ENCODE data around the gene UPK1B.
A peak's percentile ranks its signal among the peaks of the same experiment; 100 is the strongest.
"Not testable (repeated sequence)": the region's sequence is repeated elsewhere in the genome, so short reads cannot be mapped to it uniquely, and the experiment has no call there.

The UPK1B gene

DNA sequence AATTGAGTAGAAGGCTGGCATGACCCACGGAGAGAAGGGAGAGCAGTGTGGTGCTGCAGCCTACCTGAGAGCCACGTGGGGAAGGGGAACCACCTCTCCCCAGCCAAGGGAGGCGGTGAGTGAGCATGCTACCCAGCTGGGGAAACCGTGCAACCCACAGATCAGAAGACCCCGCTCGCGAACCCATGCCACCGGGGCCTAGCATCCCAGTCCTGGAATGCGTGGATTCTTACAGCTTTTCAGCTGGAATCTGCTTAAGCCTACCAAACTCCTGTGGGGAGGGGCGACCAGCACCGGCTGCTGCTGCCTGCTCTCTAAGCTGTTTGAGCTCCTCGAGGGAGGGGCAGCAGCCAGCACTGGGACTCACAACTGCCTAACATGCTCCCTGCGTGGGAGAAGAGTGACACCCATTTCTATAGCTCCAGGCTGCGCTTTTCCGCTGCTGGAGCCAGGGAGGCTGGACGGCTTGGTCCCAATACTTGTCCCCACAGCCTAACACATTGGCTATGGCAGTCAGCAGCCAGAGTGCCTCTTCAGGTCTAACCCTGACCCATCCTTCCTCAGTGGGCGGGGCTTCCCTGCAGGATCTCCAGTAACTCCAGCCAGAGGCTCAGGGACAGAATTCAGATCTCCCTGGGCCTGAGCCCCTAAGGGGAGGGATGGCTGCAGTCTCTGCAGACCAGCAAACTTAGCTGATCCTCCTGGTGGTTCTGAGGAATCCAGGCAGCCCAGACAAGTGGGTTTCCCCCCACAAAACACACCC lies 47.5 kb upstream of the UPK1B start (continued):
- TF ChIP-seq, protein P1, sequence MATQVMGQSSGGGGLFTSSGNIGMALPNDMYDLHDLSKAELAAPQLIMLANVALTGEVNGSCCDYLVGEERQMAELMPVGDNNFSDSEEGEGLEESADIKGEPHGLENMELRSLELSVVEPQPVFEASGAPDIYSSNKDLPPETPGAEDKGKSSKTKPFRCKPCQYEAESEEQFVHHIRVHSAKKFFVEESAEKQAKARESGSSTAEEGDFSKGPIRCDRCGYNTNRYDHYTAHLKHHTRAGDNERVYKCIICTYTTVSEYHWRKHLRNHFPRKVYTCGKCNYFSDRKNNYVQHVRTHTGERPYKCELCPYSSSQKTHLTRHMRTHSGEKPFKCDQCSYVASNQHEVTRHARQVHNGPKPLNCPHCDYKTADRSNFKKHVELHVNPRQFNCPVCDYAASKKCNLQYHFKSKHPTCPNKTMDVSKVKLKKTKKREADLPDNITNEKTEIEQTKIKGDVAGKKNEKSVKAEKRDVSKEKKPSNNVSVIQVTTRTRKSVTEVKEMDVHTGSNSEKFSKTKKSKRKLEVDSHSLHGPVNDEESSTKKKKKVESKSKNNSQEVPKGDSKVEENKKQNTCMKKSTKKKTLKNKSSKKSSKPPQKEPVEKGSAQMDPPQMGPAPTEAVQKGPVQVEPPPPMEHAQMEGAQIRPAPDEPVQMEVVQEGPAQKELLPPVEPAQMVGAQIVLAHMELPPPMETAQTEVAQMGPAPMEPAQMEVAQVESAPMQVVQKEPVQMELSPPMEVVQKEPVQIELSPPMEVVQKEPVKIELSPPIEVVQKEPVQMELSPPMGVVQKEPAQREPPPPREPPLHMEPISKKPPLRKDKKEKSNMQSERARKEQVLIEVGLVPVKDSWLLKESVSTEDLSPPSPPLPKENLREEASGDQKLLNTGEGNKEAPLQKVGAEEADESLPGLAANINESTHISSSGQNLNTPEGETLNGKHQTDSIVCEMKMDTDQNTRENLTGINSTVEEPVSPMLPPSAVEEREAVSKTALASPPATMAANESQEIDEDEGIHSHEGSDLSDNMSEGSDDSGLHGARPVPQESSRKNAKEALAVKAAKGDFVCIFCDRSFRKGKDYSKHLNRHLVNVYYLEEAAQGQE (tag by site-specific recombination; IDR thresholded peaks at IDR 0.05), result no peak

DNA sequence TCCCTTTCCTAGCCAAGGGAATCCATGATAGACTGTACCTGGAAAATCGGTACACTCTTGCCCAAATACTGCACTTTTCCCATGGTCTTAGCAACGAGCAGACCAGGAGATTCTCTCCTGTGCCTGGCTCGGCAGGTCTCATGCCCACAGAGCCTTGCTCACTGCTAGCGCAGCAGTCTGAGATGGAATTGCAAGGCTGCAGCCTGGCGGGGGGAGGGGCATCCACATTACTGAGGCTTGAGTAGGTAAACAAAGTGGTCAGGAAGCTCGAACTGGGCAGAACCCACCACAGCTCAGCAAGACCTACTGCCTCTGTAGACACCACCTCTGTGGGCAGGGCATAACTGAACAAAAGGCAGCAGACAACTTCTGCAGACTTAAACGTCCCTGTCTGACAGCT lies 43.1 kb upstream of the UPK1B start:
- CTCF ChIA-PET; H3K36me3 ChIP-seq (ENCODE audit: control insufficient read depth in 2 of 2, insufficient read depth in 1 of 2, low read length in 2 of 2); H3K4me3 ChIP-seq (ENCODE audit: low read depth, low read length); H3K9me3 ChIP-seq (ENCODE audit: control insufficient read depth, insufficient read depth, low read depth, low read length); H3K27ac ChIP-seq (ENCODE audit: extremely low read depth, low read depth, low read length); POLR2A ChIA-PET; H3K4me1 ChIP-seq (ENCODE audit: control insufficient read depth, insufficient read depth, low read length): not testable (repeated sequence)

GRCh38 chr3:119132291-119132690 lies 41.1 kb upstream of the UPK1B start:
- H3K27ac ChIP-seq (ENCODE audit: extremely low read depth, low read depth, low read length); H3K4me3 ChIP-seq (ENCODE audit: low read depth, low read length); POLR2A ChIA-PET; CTCF ChIA-PET; H3K9me3 ChIP-seq (ENCODE audit: control insufficient read depth, insufficient read depth, low read depth, low read length); H3K36me3 ChIP-seq (ENCODE audit: control insufficient read depth in 2 of 2, insufficient read depth in 1 of 2, low read length in 2 of 2); H3K4me1 ChIP-seq (ENCODE audit: control insufficient read depth, insufficient read depth, low read length): not testable (repeated sequence)

DNA sequence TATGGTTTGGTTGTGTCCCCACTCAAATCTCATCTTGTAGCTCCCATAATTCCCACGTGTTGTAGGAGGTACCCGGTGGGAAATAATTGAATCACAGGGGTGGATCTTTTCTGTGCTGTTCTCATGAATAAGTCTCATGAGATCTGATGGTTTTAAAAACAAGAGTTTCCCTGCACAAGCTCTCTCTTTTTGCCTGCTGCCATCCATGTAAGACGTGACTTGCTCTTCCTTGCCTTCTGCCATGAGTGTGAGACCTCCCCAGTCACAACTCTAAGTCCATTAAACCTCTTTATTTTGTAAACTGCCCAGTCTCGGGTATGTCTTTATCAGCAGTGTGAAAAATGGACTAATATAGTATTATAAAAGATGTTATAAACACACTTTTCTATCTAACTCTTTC lies 34.0 kb upstream of the UPK1B start:
- CTCF ChIA-PET; H3K4me1 ChIP-seq (ENCODE audit: control insufficient read depth, insufficient read depth, low read length); H3K36me3 ChIP-seq (ENCODE audit: control insufficient read depth in 2 of 2, insufficient read depth in 1 of 2, low read length in 2 of 2): not testable (repeated sequence)

DNA sequence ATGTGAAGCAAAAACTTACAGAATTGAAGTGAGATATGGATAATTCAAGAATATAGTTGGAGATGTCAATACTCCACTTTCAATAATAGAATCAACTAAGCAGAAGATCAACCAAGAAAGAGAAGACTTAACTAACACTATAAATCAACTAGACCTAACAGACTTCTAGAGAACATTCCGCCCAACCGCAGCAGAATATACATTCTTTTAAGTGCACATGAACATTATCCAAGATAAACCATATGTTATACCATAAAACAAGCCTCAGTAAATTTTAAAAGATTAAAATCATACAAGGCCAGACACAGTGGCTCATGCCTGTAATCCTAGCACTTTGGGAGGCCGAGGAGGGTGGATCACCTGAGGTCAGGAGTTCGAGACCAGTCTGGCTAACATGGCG lies 32.9 kb upstream of the UPK1B start:
- CTCF ChIA-PET, result no interaction called here

More for the DNA sequence above, 34.0 kb upstream of the UPK1B start:
- H3K9me3 ChIP-seq (ENCODE audit: control insufficient read depth, insufficient read depth, low read depth, low read length); POLR2A ChIA-PET; H3K27ac ChIP-seq (ENCODE audit: extremely low read depth, low read depth, low read length); H3K4me3 ChIP-seq (ENCODE audit: low read depth, low read length): not testable (repeated sequence)
- TF ChIP-seq SETDB1 (IDR thresholded peaks at IDR 0.05; ENCODE audit: insufficient read length, low read length), result peak; percentile 72

More for the DNA sequence above, 32.9 kb upstream of the UPK1B start:
- POLR2A ChIA-PET, result no interaction called here
- H3K9me3 ChIP-seq (ENCODE audit: control insufficient read depth, insufficient read depth, low read depth, low read length), result no peaks in the 10 kb centered on the region
- no peak overlapping the region for H3K4me3 ChIP-seq (ENCODE audit: low read depth, low read length)
- no peaks in the 10 kb centered on the region for H3K4me1 ChIP-seq (ENCODE audit: control insufficient read depth, insufficient read depth, low read length)
- TF ChIP-seq GLI2 (tag by site-specific recombination; IDR thresholded peaks at IDR 0.05; ENCODE audit: borderline replicate concordance, low read depth), result no peak
- TF ChIP-seq ZNF518A (tag by site-specific recombination; conservative IDR thresholded peaks at IDR 0.05; ENCODE audit: low read depth), result no peak
- TF ChIP-seq, protein P2, sequence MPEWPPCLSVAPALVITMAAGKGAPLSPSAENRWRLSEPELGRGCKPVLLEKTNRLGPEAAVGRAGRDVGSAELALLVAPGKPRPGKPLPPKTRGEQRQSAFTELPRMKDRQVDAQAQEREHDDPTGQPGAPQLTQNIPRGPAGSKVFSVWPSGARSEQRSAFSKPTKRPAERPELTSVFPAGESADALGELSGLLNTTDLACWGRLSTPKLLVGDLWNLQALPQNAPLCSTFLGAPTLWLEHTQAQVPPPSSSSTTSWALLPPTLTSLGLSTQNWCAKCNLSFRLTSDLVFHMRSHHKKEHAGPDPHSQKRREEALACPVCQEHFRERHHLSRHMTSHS (tag by site-specific recombination; IDR thresholded peaks at IDR 0.05), result no peak
- TF ChIP-seq ZBTB26 (tag by site-specific recombination; optimal IDR thresholded peaks at IDR 0.05), result no peak
- no peak for TF ChIP-seq ZNF341 (tag by site-specific recombination; IDR thresholded peaks at IDR 0.05; ENCODE audit: low read depth)
- TF ChIP-seq ZNF530 (tag by site-specific recombination; IDR thresholded peaks at IDR 0.05; ENCODE audit: low read depth), result no peak
- no peak for TF ChIP-seq ZNF677 (tag by site-specific recombination; IDR thresholded peaks at IDR 0.05)
- no peak for TF ChIP-seq ZSCAN23 (tag by site-specific recombination; IDR thresholded peaks at IDR 0.05)
- no peak for TF ChIP-seq ZNF707 (tag by site-specific recombination; IDR thresholded peaks at IDR 0.05)
- no peak for TF ChIP-seq KLF10 (tag by site-specific recombination; IDR thresholded peaks at IDR 0.05)
- H3K36me3 ChIP-seq (ENCODE audit: control insufficient read depth in 2 of 2, insufficient read depth in 1 of 2, low read length in 2 of 2), result no peaks in the 10 kb centered on the region
- H3K27ac ChIP-seq (ENCODE audit: extremely low read depth, low read depth, low read length), result no peak overlapping the region
